B cell (primary cell): ENCODE results near the gene MIPOL1. TPM values are rescaled to one million over a fixed set of nuclear protein-coding genes. Genes with fewer than 3 reads are reported as not detected.

ENCODE experiments used
- ATAC-seq: fragments of 200-7000 bp; cut with Tn5 transposase; one replicate; pipeline ENCODE4 v1.10.0; 2021; ENCODE audit warnings: low read depth, mild to moderate bottlenecking, moderate number of reproducible peaks, moderate library complexity
- CTCF ChIA-PET: fragments of 350-600 bp; sonication (Branson Sonifier 250); formaldehyde crosslinking; loops from one replicate; lab custom pipeline; 2021; ENCODE audit warnings: antibody characterized with exemption, inconsistent platforms; lab: Charles Lee
- POLR2A ChIA-PET: fragments of 350-600 bp; sonication (Branson Sonifier 250); formaldehyde crosslinking; loops from one replicate; lab custom pipeline; 2021; ENCODE audit warnings: antibody characterized with exemption; lab: Charles Lee
- DNase-seq: peaks from one replicate; pipeline ENCODE4 v3.0.0; 2013
- H2AFZ ChIP-seq: 2 replicates; pipeline ENCODE4 v1.6.1; 2012; ENCODE audit warnings: mild to moderate bottlenecking, low read depth, low read length; ENCODE audit not compliant: insufficient read depth, poor library complexity, severe bottlenecking
- H3K27ac ChIP-seq, 2 donors: 1 replicate in 1 of 2; 2 replicates in 1 of 2; pipeline ENCODE4 v1.5.1; 2012 to 2013; ENCODE audit warnings: low read length in 2 of 2, mild to moderate bottlenecking in 2 of 2, moderate library complexity in 1 of 2
- H3K27me3 ChIP-seq, 4 experiments: fragments of 200-600 bp in 1 of 4; sonication (generic) in 1 of 4; replicated peaks in 1 of 4; 1 replicate in 2 of 4; 2 replicates in 2 of 4; pipeline versions ENCODE4 v1.6.1 to v1.7.0; 2013 to 2016; ENCODE audit warnings: low read length in 3 of 4, mild to moderate bottlenecking in 2 of 4, mixed read lengths in 1 of 4, moderate library complexity in 1 of 4; ENCODE audit not compliant: insufficient read depth in 4 of 4, control insufficient read depth in 3 of 4; ENCODE audit errors: control extremely low read depth in 1 of 4
- H3K36me3 ChIP-seq, 2 experiments: replicated peaks in 1 of 2; 1 replicate in 1 of 2; 2 replicates in 1 of 2; pipeline versions ENCODE4 v1.6.1 to v1.7.1; 2013; ENCODE audit warnings: low read length in 1 of 2; ENCODE audit not compliant: insufficient read depth in 2 of 2, control insufficient read depth in 1 of 2; ENCODE audit errors: control extremely low read depth in 1 of 2, extremely low read depth in 1 of 2
- H3K4me1 ChIP-seq, 2 donors: fragments of 200-600 bp in 1 of 2; sonication (generic) in 1 of 2; 1 replicate in 1 of 2; 2 replicates in 1 of 2; pipeline versions ENCODE4 v1.5.1 to v1.6.1; 2013 to 2017; ENCODE audit warnings: low read length in 2 of 2; ENCODE audit not compliant: control insufficient read depth in 2 of 2, insufficient read depth in 2 of 2
- H3K4me2 ChIP-seq: replicated peaks from 2 replicates; pipeline ENCODE3; 2012; ENCODE audit warnings: mild to moderate bottlenecking, low read depth, low read length; ENCODE audit not compliant: poor library complexity, severe bottlenecking
- H3K4me3 ChIP-seq, 5 experiments: fragments of 200-600 bp in 1 of 5; sonication (generic) in 1 of 5; 1 replicate in 3 of 5; 2 replicates in 2 of 5; pipeline versions ENCODE4 v1.5.1 to v1.7.0; 2011 to 2016; ENCODE audit warnings: low read length in 4 of 5, mild to moderate bottlenecking in 4 of 5, low read depth in 2 of 5, control low read depth in 1 of 5, moderate library complexity in 1 of 5; ENCODE audit not compliant: insufficient read depth in 1 of 5; ENCODE audit errors: control extremely low read depth in 1 of 5, extremely low read depth in 1 of 5
- H3K79me2 ChIP-seq: fragments of 200-600 bp; sonication (generic); one replicate; pipeline ENCODE4 v1.6.0; 2016; ENCODE audit warnings: low read length; ENCODE audit not compliant: control insufficient read depth, insufficient read depth
- H3K9ac ChIP-seq: fragments of 200-600 bp; sonication (generic); 2 replicates; pipeline ENCODE4 v1.6.1; 2017; ENCODE audit warnings: mild to moderate bottlenecking, low read length, moderate library complexity
- H3K9me3 ChIP-seq, 3 donors: one replicate each; pipeline versions ENCODE4 v1.6.1 to v1.7.1; 2013; ENCODE audit warnings: low read length in 2 of 3; ENCODE audit not compliant: control insufficient read depth in 2 of 3, insufficient read depth in 1 of 3; ENCODE audit errors: control extremely low read depth in 1 of 3
- H4K20me1 ChIP-seq: 2 replicates; pipeline ENCODE4 v1.6.0; 2012; ENCODE audit warnings: mild to moderate bottlenecking, low read length; ENCODE audit not compliant: insufficient read depth, control insufficient read depth, poor library complexity, severe bottlenecking
- H3K27ac Mint-ChIP-seq: one replicate; pipeline ENCODE4 v1.8.0; 2021; ENCODE audit warnings: mixed read lengths
- H3K27me3 Mint-ChIP-seq: one replicate; pipeline ENCODE4 v1.8.0; 2021; ENCODE audit warnings: mixed read lengths
- H3K4me1 Mint-ChIP-seq: one replicate; pipeline ENCODE4 v1.8.0; 2021; ENCODE audit warnings: mixed read lengths
- H3K4me3 Mint-ChIP-seq: one replicate; pipeline ENCODE4 v1.8.0; 2021; ENCODE audit warnings: mixed read lengths
- H3K9me3 Mint-ChIP-seq: one replicate; pipeline ENCODE4 v1.8.0; 2022; ENCODE audit warnings: mixed read lengths; ENCODE audit not compliant: insufficient read depth
- EZH2 ChIP-seq: IDR thresholded peaks from 2 replicates; pipeline ENCODE4 v1.6.1; 2012; ENCODE audit warnings: borderline replicate concordance, low read depth, mild to moderate bottlenecking, moderate library complexity, low read length; ENCODE audit not compliant: insufficient read depth, poor library complexity, severe bottlenecking
- WGBS: methylation state at CpG from one replicate; pipeline ENCODE4 v1.1.5; 2013; ENCODE audit warnings: missing lambda C conversion rate; ENCODE audit not compliant: insufficient coverage; 5-methylcytosine and 5-hydroxymethylcytosine counted together
- intact Hi-C: fragments of 100-400 bp; cut with micrococcal nuclease; formaldehyde crosslinking; loops from one replicate; pipeline ENCODE4 v1.10.0; 2022
- polyA plus RNA-seq: library from polyadenylated mRNA; depleted of rRNA; stranded (reverse); fragments of >200 nt; gene quantifications from 2 replicates; pipeline ENCODE4 v1.2.3, GENCODE V29; 2012
- total RNA-seq, 2 donors: library from RNA; stranded (reverse); fragments of 120-200 nt in 1 of 2; gene quantifications; 1 replicate in 1 of 2; 2 replicates in 1 of 2; pipeline versions ENCODE4 v1.2.3 to v1.2.4, GENCODE V29; 2013 to 2022
- TF ChIP-seq, protein P1 (sequence below): fragments of 200-600 bp; IDR thresholded peaks from one replicate; pipeline ENCODE4 v1.8.0; 2022; ENCODE audit warnings: antibody characterized with exemption, mild to moderate bottlenecking

Gene MIPOL1
- total and polyA plus RNA-seq, 2 donors (not counting 1 experiment from before 2014, with no cell fraction given): 0.17 TPM; not detected in 1

DNA sequence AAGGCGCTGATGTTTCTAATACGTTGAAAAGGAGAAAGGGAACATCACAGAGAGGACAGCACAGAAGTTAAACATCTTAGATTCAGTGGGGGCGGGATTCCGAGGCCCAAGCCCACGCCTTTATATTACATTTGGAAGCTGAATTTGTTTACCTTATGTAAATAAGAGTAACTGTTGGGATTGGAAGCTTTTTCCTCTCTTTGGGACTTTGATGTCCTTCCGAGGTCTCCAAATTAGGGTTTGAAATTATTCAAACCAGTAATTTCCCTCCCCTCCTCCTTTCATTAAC, 390.9 kb downstream of the MIPOL1 start:
- no peak overlapping the region for H3K9ac ChIP-seq
- no peak overlapping the region for H3K4me3 Mint-ChIP-seq
- TF ChIP-seq, protein P1, sequence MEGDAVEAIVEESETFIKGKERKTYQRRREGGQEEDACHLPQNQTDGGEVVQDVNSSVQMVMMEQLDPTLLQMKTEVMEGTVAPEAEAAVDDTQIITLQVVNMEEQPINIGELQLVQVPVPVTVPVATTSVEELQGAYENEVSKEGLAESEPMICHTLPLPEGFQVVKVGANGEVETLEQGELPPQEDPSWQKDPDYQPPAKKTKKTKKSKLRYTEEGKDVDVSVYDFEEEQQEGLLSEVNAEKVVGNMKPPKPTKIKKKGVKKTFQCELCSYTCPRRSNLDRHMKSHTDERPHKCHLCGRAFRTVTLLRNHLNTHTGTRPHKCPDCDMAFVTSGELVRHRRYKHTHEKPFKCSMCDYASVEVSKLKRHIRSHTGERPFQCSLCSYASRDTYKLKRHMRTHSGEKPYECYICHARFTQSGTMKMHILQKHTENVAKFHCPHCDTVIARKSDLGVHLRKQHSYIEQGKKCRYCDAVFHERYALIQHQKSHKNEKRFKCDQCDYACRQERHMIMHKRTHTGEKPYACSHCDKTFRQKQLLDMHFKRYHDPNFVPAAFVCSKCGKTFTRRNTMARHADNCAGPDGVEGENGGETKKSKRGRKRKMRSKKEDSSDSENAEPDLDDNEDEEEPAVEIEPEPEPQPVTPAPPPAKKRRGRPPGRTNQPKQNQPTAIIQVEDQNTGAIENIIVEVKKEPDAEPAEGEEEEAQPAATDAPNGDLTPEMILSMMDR: no peak
- TF ChIP-seq EZH2: no peak
- ChIA-PET CTCF (no interaction called here), POLR2A (no interaction called here)
- no peaks in the 10 kb centered on the region for H3K4me1 ChIP-seq
- intact Hi-C loops: no loop called here
- peaks cover 60% of the 10 kb centered on the region for H3K27me3 Mint-ChIP-seq
- no peak overlapping the region for H3K27ac ChIP-seq
- H3K4me2 ChIP-seq: no peak overlapping the region
- ATAC-seq (no peak), DNase-seq (no peak)
- peaks cover 2% of the 10 kb centered on the region for H3K9me3 Mint-ChIP-seq
- H3K79me2 ChIP-seq: no peaks in the 10 kb centered on the region
- H3K27me3 ChIP-seq: peaks cover 0 to 63% (median 38%) of the 10 kb centered on the region in 4 experiments
- no peak overlapping the region for H3K4me3 ChIP-seq
- no peak overlapping the region for H3K27ac Mint-ChIP-seq
- H2AFZ ChIP-seq: no peak overlapping the region
- H3K4me1 Mint-ChIP-seq: no peaks in the 10 kb centered on the region
- H3K9me3 ChIP-seq: peaks cover 1 to 43% (median 2%) of the 10 kb centered on the region in 3 donors
- H4K20me1 ChIP-seq: no peaks in the 10 kb centered on the region
- 17% methylated on average over 2 of the region's 6 CpGs for WGBS
- H3K36me3 ChIP-seq: no peaks in the 10 kb centered on the region

- H3K4me2 ChIP-seq: no peak overlapping the region
- TF ChIP-seq, protein P1: no peak
- no peak for TF ChIP-seq EZH2
- Mint-ChIP-seq H3K4me1 (peaks cover under 1% of the 10 kb centered on the region), H3K27ac (no peak overlapping the region), H3K4me3 (no peak overlapping the region), H3K9me3 (peaks cover 2% of the 10 kb centered on the region), H3K27me3 (peaks cover 65% of the 10 kb centered on the region)
- no peak overlapping the region for H3K27ac ChIP-seq
- POLR2A ChIA-PET: no interaction called here
- peaks cover 1 to 40% (median 2%) of the 10 kb centered on the region in 3 donors for H3K9me3 ChIP-seq
- intact Hi-C loops: no loop called here
- no peaks in the 10 kb centered on the region for H3K79me2 ChIP-seq
- no peak overlapping the region for H2AFZ ChIP-seq
- H3K27me3 ChIP-seq: peaks cover 0 to 65% (median 42%) of the 10 kb centered on the region in 4 experiments
- no peak for ATAC-seq
- CTCF ChIA-PET: no interaction called here
- H4K20me1 ChIP-seq: no peaks in the 10 kb centered on the region
- WGBS: 9% methylated on average over 13 of the region's 16 CpGs
- H3K4me1 ChIP-seq: no peaks in the 10 kb centered on the region
- H3K4me3 ChIP-seq: no peak overlapping the region
- no peak overlapping the region for H3K9ac ChIP-seq
- H3K36me3 ChIP-seq: no peaks in the 10 kb centered on the region
- no peak for DNase-seq
Observed at GRCh38 chr14:37588956-37589714, 391.4 kb downstream of the MIPOL1 start.
